HepG2 (cell line): ENCODE data around the gene DAPK1. TPM values are rescaled to one million over a fixed set of nuclear protein-coding genes. Genes with fewer than 3 reads are reported as not detected.

Experiments
- AGO2 ChIP-seq: fragments of 200-400 bp; formaldehyde crosslinking; optimal IDR thresholded peaks from 2 replicates; pipeline ENCODE3; 2017; ENCODE audit warnings: mild to moderate bottlenecking, low read depth, low read length, moderate library complexity
- BCL6 ChIP-seq: IDR thresholded peaks from 2 replicates; pipeline ENCODE4 v1.6.1; 2016; ENCODE audit warnings: missing genetic modification reagents, missing compliant biosample characterization
- CAMTA2 ChIP-seq: sonication (generic); formaldehyde crosslinking; IDR thresholded peaks from 2 replicates; pipeline ENCODE4 v1.4.0; 2020; ENCODE audit warnings: mild to moderate bottlenecking, missing genetic modification reagents, borderline replicate concordance
- CHD4 ChIP-seq: fragments of 200-600 bp; sonication (generic); IDR thresholded peaks from 2 replicates; pipeline ENCODE4 v1.7.0; 2017; ENCODE audit warnings: mild to moderate bottlenecking, low read length, borderline replicate concordance
- EED ChIP-seq: sonication (generic); formaldehyde crosslinking; IDR thresholded peaks from 2 replicates; pipeline ENCODE4 v1.5.0; 2020; ENCODE audit warnings: mild to moderate bottlenecking, missing genetic modification reagents
- HOXA7 ChIP-seq: sonication (generic); formaldehyde crosslinking; IDR thresholded peaks from 2 replicates; pipeline ENCODE4 v1.8.1; 2022; ENCODE audit warnings: mild to moderate bottlenecking, missing genetic modification reagents, moderate library complexity
- MATR3 ChIP-seq: sonication (generic); formaldehyde crosslinking; IDR thresholded peaks from 2 replicates; pipeline ENCODE4 v1.4.0; 2020; ENCODE audit warnings: missing genetic modification reagents
- NFE2L1 ChIP-seq: sonication (generic); formaldehyde crosslinking; IDR thresholded peaks from 2 replicates; pipeline ENCODE4 v1.4.0; 2020; ENCODE audit warnings: missing genetic modification reagents, mild to moderate bottlenecking, borderline replicate concordance
- REXO4 ChIP-seq: sonication (generic); formaldehyde crosslinking; IDR thresholded peaks from 2 replicates; pipeline ENCODE4 v1.8.0; 2022; ENCODE audit warnings: missing genetic modification reagents, mild to moderate bottlenecking, borderline replicate concordance
- ZEB1 ChIP-seq: IDR thresholded peaks from 2 replicates; pipeline ENCODE4 v1.6.1; 2012; ENCODE audit warnings: mild to moderate bottlenecking, low read depth, inconsistent platforms; ENCODE audit not compliant: insufficient replicate concordance
- ZFY ChIP-seq: sonication (generic); formaldehyde crosslinking; IDR thresholded peaks from 2 replicates; pipeline ENCODE4 v1.4.0; 2020; ENCODE audit warnings: missing genetic modification reagents
- ZNF333 ChIP-seq: sonication (generic); formaldehyde crosslinking; IDR thresholded peaks from 2 replicates; pipeline ENCODE4 v1.4.0; 2020; ENCODE audit warnings: mild to moderate bottlenecking, missing genetic modification reagents, borderline replicate concordance
- ZNF430 ChIP-seq: sonication (generic); formaldehyde crosslinking; IDR thresholded peaks from 2 replicates; pipeline ENCODE4 v1.9.0; 2021; ENCODE audit warnings: mild to moderate bottlenecking, missing genetic modification reagents
- ZNF496 ChIP-seq: sonication (generic); formaldehyde crosslinking; IDR thresholded peaks from 2 replicates; pipeline ENCODE4 v1.8.1; 2023; ENCODE audit warnings: mild to moderate bottlenecking, moderate library complexity, missing genetic modification reagents; ENCODE audit not compliant: insufficient replicate concordance
- ZNF562 ChIP-seq: sonication (generic); formaldehyde crosslinking; IDR thresholded peaks from 2 replicates; pipeline ENCODE4 v1.8.0; 2022; ENCODE audit warnings: missing genetic modification reagents, borderline replicate concordance
- ZSCAN29 ChIP-seq: sonication (generic); formaldehyde crosslinking; conservative IDR thresholded peaks from 2 replicates; pipeline ENCODE4 v1.4.0; 2020; ENCODE audit warnings: mild to moderate bottlenecking, missing genetic modification reagents
- polyA plus RNA-seq, 8 experiments: library from polyadenylated mRNA; depleted of rRNA in 3 of 8; stranded (reverse) in 7 of 8; unstranded in 1 of 8; fragments of >200 nt; fragmentation: Illumina TruSeq in 4 of 8; extraction: Trizol in 4 of 8; gene quantifications; 2 replicates each; pipeline versions ENCODE4 v1.2.1 to v1.2.3, GENCODE V29; 2011 to 2016; ENCODE audit warnings: low read depth in 4 of 8, missing spikeins in 1 of 8, mixed read lengths in 1 of 8; ENCODE audit not compliant: insufficient read depth in 1 of 8
- total RNA-seq, 5 experiments: library from RNA; depleted of rRNA; stranded (reverse); fragments of >200 nt; fragmentation: Illumina TruSeq; extraction: Trizol; gene quantifications; 2 replicates each; pipeline ENCODE4 v1.2.3, GENCODE V29; 2016; ENCODE audit warnings: low read depth in 1 of 5
- TF ChIP-seq, protein P1 (sequence below): sonication (generic); formaldehyde crosslinking; IDR thresholded peaks from 2 replicates; pipeline ENCODE4 v1.8.0; 2022; ENCODE audit warnings: missing genetic modification reagents, mild to moderate bottlenecking, moderate library complexity, borderline replicate concordance
- TF ChIP-seq, protein P2 (sequence below): IDR thresholded peaks from 2 replicates; pipeline ENCODE4 v1.6.1; 2016; ENCODE audit warnings: control low read depth
- TF ChIP-seq, protein P3 (sequence below): sonication (generic); formaldehyde crosslinking; IDR thresholded peaks from 2 replicates; pipeline ENCODE4 v1.5.0; 2020; ENCODE audit warnings: missing genetic modification reagents, mild to moderate bottlenecking, borderline replicate concordance
- TF ChIP-seq, protein P4 (sequence below): sonication (generic); formaldehyde crosslinking; IDR thresholded peaks from 2 replicates; pipeline ENCODE4 v1.4.0; 2020; ENCODE audit warnings: missing genetic modification reagents, mild to moderate bottlenecking, borderline replicate concordance

DAPK1 gene
- total and polyA plus RNA-seq, 2 of the 13 experiments (the other 11 are each of a cell fraction or from before 2014, with no cell fraction given), result 35.7 to 35.9 TPM

- TF ChIP-seq, protein P1, sequence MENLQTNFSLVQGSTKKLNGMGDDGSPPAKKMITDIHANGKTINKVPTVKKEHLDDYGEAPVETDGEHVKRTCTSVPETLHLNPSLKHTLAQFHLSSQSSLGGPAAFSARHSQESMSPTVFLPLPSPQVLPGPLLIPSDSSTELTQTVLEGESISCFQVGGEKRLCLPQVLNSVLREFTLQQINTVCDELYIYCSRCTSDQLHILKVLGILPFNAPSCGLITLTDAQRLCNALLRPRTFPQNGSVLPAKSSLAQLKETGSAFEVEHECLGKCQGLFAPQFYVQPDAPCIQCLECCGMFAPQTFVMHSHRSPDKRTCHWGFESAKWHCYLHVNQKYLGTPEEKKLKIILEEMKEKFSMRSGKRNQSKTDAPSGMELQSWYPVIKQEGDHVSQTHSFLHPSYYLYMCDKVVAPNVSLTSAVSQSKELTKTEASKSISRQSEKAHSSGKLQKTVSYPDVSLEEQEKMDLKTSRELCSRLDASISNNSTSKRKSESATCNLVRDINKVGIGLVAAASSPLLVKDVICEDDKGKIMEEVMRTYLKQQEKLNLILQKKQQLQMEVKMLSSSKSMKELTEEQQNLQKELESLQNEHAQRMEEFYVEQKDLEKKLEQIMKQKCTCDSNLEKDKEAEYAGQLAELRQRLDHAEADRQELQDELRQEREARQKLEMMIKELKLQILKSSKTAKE (CRISPR knock-in tag), result peak; percentile 46; the same call in 1 of the 2 replicates
- TF ChIP-seq BCL6 (CRISPR knock-in tag), result peak; percentile 42
- TF ChIP-seq ZFY (CRISPR knock-in tag), result peak; percentile 100
- TF ChIP-seq, protein P2, sequence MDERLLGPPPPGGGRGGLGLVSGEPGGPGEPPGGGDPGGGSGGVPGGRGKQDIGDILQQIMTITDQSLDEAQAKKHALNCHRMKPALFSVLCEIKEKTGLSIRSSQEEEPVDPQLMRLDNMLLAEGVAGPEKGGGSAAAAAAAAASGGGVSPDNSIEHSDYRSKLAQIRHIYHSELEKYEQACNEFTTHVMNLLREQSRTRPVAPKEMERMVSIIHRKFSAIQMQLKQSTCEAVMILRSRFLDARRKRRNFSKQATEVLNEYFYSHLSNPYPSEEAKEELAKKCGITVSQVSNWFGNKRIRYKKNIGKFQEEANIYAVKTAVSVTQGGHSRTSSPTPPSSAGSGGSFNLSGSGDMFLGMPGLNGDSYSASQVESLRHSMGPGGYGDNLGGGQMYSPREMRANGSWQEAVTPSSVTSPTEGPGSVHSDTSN, result no peak
- peak; percentile 61; the same call in 1 of the 2 replicates for TF ChIP-seq ZNF430
- TF ChIP-seq, protein P3, sequence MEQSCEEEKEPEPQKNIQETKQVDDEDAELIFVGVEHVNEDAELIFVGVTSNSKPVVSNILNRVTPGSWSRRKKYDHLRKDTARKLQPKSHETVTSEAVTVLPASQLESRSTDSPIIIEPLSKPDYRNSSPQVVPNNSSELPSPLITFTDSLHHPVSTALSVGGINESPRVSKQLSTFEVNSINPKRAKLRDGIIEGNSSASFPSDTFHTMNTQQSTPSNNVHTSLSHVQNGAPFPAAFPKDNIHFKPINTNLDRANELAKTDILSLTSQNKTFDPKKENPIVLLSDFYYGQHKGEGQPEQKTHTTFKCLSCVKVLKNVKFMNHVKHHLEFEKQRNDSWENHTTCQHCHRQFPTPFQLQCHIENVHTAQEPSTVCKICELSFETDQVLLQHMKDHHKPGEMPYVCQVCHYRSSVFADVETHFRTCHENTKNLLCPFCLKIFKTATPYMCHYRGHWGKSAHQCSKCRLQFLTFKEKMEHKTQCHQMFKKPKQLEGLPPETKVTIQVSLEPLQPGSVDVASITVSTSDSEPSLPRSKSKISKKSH (CRISPR knock-in tag), result peak; percentile 0
- peak; percentile 56 for TF ChIP-seq AGO2
- TF ChIP-seq EED (CRISPR knock-in tag), result peak; percentile 80
- TF ChIP-seq, protein P4, sequence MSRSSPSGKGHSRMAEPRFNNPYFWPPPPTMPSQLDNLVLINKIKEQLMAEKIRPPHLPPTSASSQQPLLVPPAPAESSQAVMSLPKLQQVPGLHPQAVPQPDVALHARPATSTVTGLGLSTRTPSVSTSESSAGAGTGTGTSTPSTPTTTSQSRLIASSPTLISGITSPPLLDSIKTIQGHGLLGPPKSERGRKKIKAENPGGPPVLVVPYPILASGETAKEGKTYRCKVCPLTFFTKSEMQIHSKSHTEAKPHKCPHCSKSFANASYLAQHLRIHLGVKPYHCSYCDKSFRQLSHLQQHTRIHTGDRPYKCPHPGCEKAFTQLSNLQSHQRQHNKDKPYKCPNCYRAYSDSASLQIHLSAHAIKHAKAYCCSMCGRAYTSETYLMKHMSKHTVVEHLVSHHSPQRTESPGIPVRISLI (CRISPR knock-in tag), result no peak
- no peak for TF ChIP-seq MATR3 (CRISPR knock-in tag)
- TF ChIP-seq ZNF333 (CRISPR knock-in tag), result no peak; the same call in 1 of the 2 replicates
- TF ChIP-seq HOXA7, result no peak
- TF ChIP-seq ZNF562, result no peak
- no peak for TF ChIP-seq NFE2L1 (CRISPR knock-in tag)
- peak; percentile 89; the same call in 1 of the 2 replicates for TF ChIP-seq ZSCAN29 (CRISPR knock-in tag)
- no peak for TF ChIP-seq ZEB1
- TF ChIP-seq ZNF496 (CRISPR knock-in tag), result no peak
- TF ChIP-seq REXO4 (CRISPR knock-in tag), result peak; percentile 50; the same call in 1 of the 2 replicates
- TF ChIP-seq CAMTA2, result no peak
- TF ChIP-seq CHD4, result no peak
Measured at GRCh38 chr9:87725900-87726709, 228.4 kb downstream of the DAPK1 start, which contains the start of gene CTSL (continued).
